Psoas muscle (tissue), 8 donors: ENCODE measurements around the gene RBKS. TPM values are rescaled to one million over a fixed set of nuclear protein-coding genes. Genes with fewer than 3 reads are reported as not detected.

Experiments used
- ATAC-seq, 4 donors: fragments of 200-7000 bp; cut with Tn5 transposase; one replicate each; pipeline ENCODE4 v1.9.1; 2020; ENCODE audit warnings: moderate library complexity in 3 of 4, mild to moderate bottlenecking in 2 of 4
- DNase-seq, 2 donors: peaks; one replicate each; pipeline ENCODE4 v3.0.0-alpha.2; 2020
- H3K27ac ChIP-seq: fragments of 200-600 bp; one replicate; pipeline ENCODE4 v1.8.0; 2022
- H3K27me3 ChIP-seq, 3 donors: fragments of 200-600 bp in 1 of 3; one replicate each; pipeline versions ENCODE4 v1.6.1 to v1.8.0; 2013 to 2022; ENCODE audit warnings: low read length in 2 of 3, mild to moderate bottlenecking in 2 of 3, moderate library complexity in 1 of 3; ENCODE audit not compliant: insufficient read depth in 3 of 3
- H3K36me3 ChIP-seq, 2 donors: fragments of 200-600 bp in 1 of 2; one replicate each; pipeline versions ENCODE4 v1.6.1 to v1.8.0; 2013 to 2022; ENCODE audit warnings: low read depth in 1 of 2, mild to moderate bottlenecking in 1 of 2, moderate library complexity in 1 of 2; ENCODE audit not compliant: insufficient read depth in 1 of 2
- H3K4me1 ChIP-seq: fragments of 200-600 bp; one replicate; pipeline ENCODE4 v1.8.0; 2022
- H3K4me3 ChIP-seq: fragments of 200-600 bp; one replicate; pipeline ENCODE4 v1.8.0; 2022; ENCODE audit warnings: mild to moderate bottlenecking
- H3K9me3 ChIP-seq: fragments of 200-600 bp; one replicate; pipeline ENCODE4 v1.8.0; 2022
- WGBS, 3 donors: extraction: QIAGEN DNeasy Blood & Tissue Kit; methylation state at CpG; one replicate each; pipeline versions ENCODE4 v1.1.6 to v1.1.7; 2013; 5-methylcytosine and 5-hydroxymethylcytosine counted together
- intact Hi-C, 2 donors: fragments of 100-400 bp; cut with DNase I; formaldehyde crosslinking; loops; one replicate each; pipeline versions ENCODE4 v1.11.0 to v1.14.2; 2022
- polyA plus RNA-seq, 3 donors: library from polyadenylated mRNA; stranded (reverse); fragments of 200-250 nt; gene quantifications; one replicate each; pipeline ENCODE4 v1.2.3, GENCODE V29; 2013
- total RNA-seq, 4 donors: library from RNA; stranded (reverse); fragmentation: NEBNext Ultra II Directional in 2 of 4; extraction: Animal tissue kit (Norgen Biotek cat#: 25700) in 2 of 4; gene quantifications; one replicate each; pipeline versions ENCODE4 v1.2.1 to v1.2.4, GENCODE V29; 2021 to 2023
- TF ChIP-seq, protein P1 (sequence below): fragments of 200-600 bp; IDR thresholded peaks from one replicate; pipeline ENCODE4 v1.8.0; 2022; ENCODE audit warnings: antibody characterized with exemption
- donor health status: healthy with polysubstance abuse.
- donor health status: DM: no; HTN: no; CAD: no; lungs with moderate emphysema.
- donor health status: Bipolar disorder and iron deficiency.
- donor health status: healthy.
- donor health status: DM: yes; HTN: yes; CAD: no.
- donor health status: DM: no; HTN: no; CAD: no.
- donor health status: DM: no; HTN: no; CAD: no.
- donor health status: DM: yes; HTN: yes; CAD: no.

Gene RBKS
- total and polyA plus RNA-seq, 7 donors = 3.5 to 7.3 (median 4.1) TPM

DNA sequence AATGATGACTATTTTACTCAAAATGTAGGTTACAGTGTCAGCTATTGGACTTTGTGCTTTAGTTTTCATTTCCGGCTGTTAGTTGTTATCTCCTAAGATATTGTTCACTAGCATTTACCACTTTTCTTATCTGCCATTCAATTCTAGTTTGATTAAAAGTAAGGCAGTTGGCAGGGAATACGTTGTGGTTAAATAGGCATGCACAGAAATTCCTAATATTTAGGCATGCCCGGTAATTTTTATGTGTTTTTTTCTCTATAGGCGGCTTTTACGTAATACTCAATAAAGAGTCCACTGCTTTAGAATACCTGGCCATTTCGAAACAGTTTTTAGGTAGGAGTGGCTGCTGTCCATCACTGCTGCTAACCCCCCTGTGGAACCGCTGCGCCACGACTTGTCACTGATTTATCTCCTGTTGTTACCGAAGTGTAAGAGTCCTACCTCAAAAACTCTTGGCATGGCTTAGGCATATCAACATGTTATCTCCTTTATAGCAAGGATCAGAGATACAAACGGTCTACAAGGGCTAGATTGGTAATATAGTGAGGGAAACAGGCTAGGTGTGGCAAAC is 39.8 kb upstream of the RBKS start:
- H3K4me1 ChIP-seq = peaks cover 7% of the 10 kb centered on the region
- H3K27me3 ChIP-seq = no peaks in the 10 kb centered on the region
- H3K4me3 ChIP-seq = no peak overlapping the region
- no peaks in the 10 kb centered on the region for H3K9me3 ChIP-seq
- TF ChIP-seq, protein P1, sequence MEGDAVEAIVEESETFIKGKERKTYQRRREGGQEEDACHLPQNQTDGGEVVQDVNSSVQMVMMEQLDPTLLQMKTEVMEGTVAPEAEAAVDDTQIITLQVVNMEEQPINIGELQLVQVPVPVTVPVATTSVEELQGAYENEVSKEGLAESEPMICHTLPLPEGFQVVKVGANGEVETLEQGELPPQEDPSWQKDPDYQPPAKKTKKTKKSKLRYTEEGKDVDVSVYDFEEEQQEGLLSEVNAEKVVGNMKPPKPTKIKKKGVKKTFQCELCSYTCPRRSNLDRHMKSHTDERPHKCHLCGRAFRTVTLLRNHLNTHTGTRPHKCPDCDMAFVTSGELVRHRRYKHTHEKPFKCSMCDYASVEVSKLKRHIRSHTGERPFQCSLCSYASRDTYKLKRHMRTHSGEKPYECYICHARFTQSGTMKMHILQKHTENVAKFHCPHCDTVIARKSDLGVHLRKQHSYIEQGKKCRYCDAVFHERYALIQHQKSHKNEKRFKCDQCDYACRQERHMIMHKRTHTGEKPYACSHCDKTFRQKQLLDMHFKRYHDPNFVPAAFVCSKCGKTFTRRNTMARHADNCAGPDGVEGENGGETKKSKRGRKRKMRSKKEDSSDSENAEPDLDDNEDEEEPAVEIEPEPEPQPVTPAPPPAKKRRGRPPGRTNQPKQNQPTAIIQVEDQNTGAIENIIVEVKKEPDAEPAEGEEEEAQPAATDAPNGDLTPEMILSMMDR = no peak
- H3K27ac ChIP-seq = no peak overlapping the region
- 82 to 91% (median 83%) methylated on average over 11 of the region's 11 CpGs for WGBS, 3 donors
- intact Hi-C loops = no loop called here
- peaks cover 0 to 19% of the 10 kb centered on the region in 2 donors for H3K36me3 ChIP-seq
- ATAC-seq (no peak), DNase-seq (no peak)

DNA sequence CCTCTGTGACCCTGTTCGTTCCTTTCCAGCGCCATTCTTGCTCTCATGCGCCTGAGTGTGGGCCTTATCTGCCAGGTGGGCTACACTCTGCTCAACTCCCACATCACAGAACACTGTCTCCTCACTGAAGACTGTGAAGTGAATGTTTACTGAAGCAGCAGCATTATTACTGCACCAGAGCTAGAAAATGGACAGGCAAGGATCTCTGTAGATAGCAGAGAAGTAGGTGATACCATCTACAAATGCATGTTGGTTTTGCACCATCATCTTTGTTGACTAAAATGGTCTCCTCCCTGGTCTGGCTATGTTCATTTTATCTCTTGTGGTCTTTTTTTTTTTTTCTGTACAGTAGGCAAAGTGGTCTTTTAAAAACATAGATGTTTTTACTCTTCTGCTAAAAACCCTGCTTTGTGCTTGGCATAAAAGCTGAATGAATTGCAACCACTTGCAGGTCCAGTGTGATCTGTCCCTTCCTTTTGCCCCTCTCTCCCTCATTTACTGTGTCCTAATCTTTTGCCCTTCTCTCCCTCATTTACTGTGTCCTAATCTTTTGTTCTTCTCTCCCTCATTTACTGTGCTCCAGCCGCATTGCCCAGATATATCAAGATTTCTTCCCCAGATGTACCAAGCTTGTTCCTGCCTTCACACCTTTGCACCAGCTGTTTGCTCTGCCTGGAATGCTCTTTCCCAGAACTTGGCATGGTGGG is 35.7 kb upstream of the RBKS start:
- H3K36me3 ChIP-seq = peaks cover 0 to 15% of the 10 kb centered on the region in 2 donors
- peaks cover 15% of the 10 kb centered on the region for H3K4me1 ChIP-seq
- 88 to 94% (median 92%) methylated on average over 4 of the region's 4 CpGs for WGBS, 3 donors
- DNase-seq (no peak), ATAC-seq (no peak)
- H3K27ac ChIP-seq = no peak overlapping the region
- TF ChIP-seq, protein P1 = no peak
- H3K27me3 ChIP-seq = no peaks in the 10 kb centered on the region
- H3K4me3 ChIP-seq = no peak overlapping the region
- intact Hi-C loops = no loop called here
- no peaks in the 10 kb centered on the region for H3K9me3 ChIP-seq

DNA sequence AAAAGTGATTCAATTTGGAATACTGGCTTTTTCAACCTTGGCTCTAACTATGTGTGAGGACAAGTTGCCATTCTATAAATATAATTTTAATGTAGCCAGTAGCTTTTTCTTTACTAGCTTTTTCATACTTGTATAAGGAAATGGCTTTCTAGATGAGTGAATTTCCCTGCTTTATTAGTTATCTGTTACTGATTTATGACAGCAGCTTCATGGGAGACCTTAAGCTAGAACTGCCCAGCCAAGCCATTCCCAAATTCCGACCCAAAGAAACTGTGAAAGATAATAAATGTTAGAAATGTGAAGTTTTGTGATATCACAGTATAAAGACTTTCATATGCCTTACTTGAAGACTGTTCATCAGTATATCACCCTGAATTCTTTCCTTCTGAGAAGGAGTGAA is 32.7 kb upstream of the RBKS start:
- WGBS, 3 donors = 92 to 98% (median 94%) methylated on average over 1 of the region's 1 CpG
- intact Hi-C loops = no loop called here
- TF ChIP-seq, protein P1 = no peak
- no peak overlapping the region for H3K4me3 ChIP-seq
- DNase-seq (no peak), ATAC-seq (no peak)
- H3K27me3 ChIP-seq = no peaks in the 10 kb centered on the region
- no peak overlapping the region for H3K27ac ChIP-seq
- H3K9me3 ChIP-seq = no peaks in the 10 kb centered on the region
- no peaks in the 10 kb centered on the region for H3K36me3 ChIP-seq
- H3K4me1 ChIP-seq = peaks cover 26% of the 10 kb centered on the region

DNA sequence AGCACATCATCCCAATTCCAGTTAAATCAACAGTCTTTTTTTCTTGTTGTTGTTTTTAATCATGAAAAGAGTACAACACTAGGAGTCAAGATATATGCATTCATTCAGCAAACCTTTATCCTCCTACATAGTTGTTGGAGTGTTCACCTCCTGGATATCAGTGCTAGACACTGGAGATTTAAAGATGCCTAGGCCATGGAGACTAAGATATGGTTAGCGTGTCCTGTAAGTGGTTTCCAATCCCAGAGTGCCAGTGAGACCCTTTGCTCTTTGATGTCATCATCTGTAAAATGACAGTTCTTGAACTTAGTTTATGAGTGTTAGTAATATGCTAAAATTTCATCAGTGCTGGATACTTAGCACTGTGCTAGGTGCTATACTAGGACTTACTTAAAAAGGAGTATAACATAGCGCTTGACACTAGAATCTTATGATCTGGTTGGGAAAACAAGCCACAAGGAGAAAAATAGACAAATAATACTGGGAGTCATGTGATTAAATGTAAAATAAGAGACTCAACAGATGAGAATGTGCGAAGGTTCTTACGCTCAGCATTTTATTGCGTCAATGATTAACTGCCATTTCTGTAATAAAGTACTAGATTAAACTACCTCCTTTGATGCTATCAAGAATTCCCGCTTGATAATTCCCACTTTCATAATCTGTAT is 31.8 kb upstream of the RBKS start:
- ATAC-seq (no peak), DNase-seq (no peak)
- Histone ChIP-seq H3K27ac (no peak overlapping the region), H3K4me3 (no peak overlapping the region), H3K4me1 (peaks cover 26% of the 10 kb centered on the region), H3K9me3 (no peaks in the 10 kb centered on the region), H3K36me3 (no peaks in the 10 kb centered on the region), H3K27me3 (no peaks in the 10 kb centered on the region)
- whole genome bisulfite sequencing, 3 donors = 90 to 98% (median 91%) methylated on average over 6 of the region's 6 CpGs
- intact Hi-C loops = no loop called here
- TF ChIP-seq, protein P1 = no peak
